ENCODE results near the gene PDE8B.

The PDE8B gene

GRCh38 chr5:77298146-77298545 lies 87.7 kb downstream of the PDE8B start:
- DNase-seq (ENCODE audit: low read depth), result no peak
- no peak overlapping the region for H3K4me3 ChIP-seq (replicated peaks; ENCODE audit: low read depth, low read length)
- TF ChIP-seq CTCF (IDR thresholded peaks at IDR 0.05; ENCODE audit: low read length, missing control alignments), result no peak

GRCh38 chr5:77300451-77300850 lies 90.0 kb downstream of the PDE8B start:
- no peak for DNase-seq (ENCODE audit: low read depth)
- no peak overlapping the region for H3K4me3 ChIP-seq (replicated peaks; ENCODE audit: low read depth, low read length)
- TF ChIP-seq CTCF (IDR thresholded peaks at IDR 0.05; ENCODE audit: low read length, missing control alignments), result no peak

- H3K4me3 ChIP-seq (replicated peaks; ENCODE audit: low read depth, low read length), result no peak overlapping the region
- DNase-seq (ENCODE audit: low read depth), result peak; percentile 33
- no peak for TF ChIP-seq CTCF (IDR thresholded peaks at IDR 0.05; ENCODE audit: low read length, missing control alignments)
Observed at GRCh38 chr5:77301447-77301883, 91.0 kb downstream of the PDE8B start.

- no peak for DNase-seq (ENCODE audit: low read depth)
- TF ChIP-seq CTCF (IDR thresholded peaks at IDR 0.05; ENCODE audit: low read length, missing control alignments), result no peak
- no peak overlapping the region for H3K4me3 ChIP-seq (replicated peaks; ENCODE audit: low read depth, low read length)
Observed at GRCh38 chr5:77302247-77302646, 91.8 kb downstream of the PDE8B start.

- no peak for DNase-seq (ENCODE audit: low read depth)
- no peak overlapping the region for H3K4me3 ChIP-seq (replicated peaks; ENCODE audit: low read depth, low read length)
- no peak for TF ChIP-seq CTCF (IDR thresholded peaks at IDR 0.05; ENCODE audit: low read length, missing control alignments)
Observed at GRCh38 chr5:77302653-77303052, 92.2 kb downstream of the PDE8B start.

- no peak for DNase-seq (ENCODE audit: low read depth)
- no peak for TF ChIP-seq CTCF (IDR thresholded peaks at IDR 0.05; ENCODE audit: low read length, missing control alignments)
- no peak overlapping the region for H3K4me3 ChIP-seq (replicated peaks; ENCODE audit: low read depth, low read length)
Observed at GRCh38 chr5:77304388-77304787, 93.9 kb downstream of the PDE8B start.

GRCh38 chr5:77305222-77305846 lies 94.9 kb downstream of the PDE8B start:
- TF ChIP-seq CTCF (IDR thresholded peaks at IDR 0.05; ENCODE audit: low read length, missing control alignments), result no peak
- DNase-seq (ENCODE audit: low read depth), result no peak
- no peak overlapping the region for H3K4me3 ChIP-seq (replicated peaks; ENCODE audit: low read depth, low read length)

All from fibroblast of pulmonary artery (primary cell).